A549 (cell line): ENCODE results near the gene SPAG6. TPM values are rescaled to one million over a fixed set of nuclear protein-coding genes. Genes with fewer than 3 reads are reported as not detected.

ENCODE experiments used
- ATAC-seq, 2 experiments: fragments of 200-7000 bp in 1 of 2; fragments of >200 bp in 1 of 2; cut with Nextera tagmentation in 1 of 2; cut with Tn5 transposase in 1 of 2; 3 replicates each; pipeline versions ENCODE4 v1.8.0 to v1.9.1; 2018 to 2020; ENCODE audit warnings: mild to moderate bottlenecking in 1 of 2, moderate library complexity in 1 of 2
- CTCF ChIA-PET: fragments of 300-600 bp; sonication (Branson Sonifier 250); formaldehyde crosslinking; extraction: SDS; loops from one replicate; lab custom pipeline; 2021; ENCODE audit warnings: antibody characterized with exemption, inconsistent platforms; lab: Yijun Ruan, JAX
- POLR2A ChIA-PET: fragments of 350-600 bp; formaldehyde crosslinking; extraction: SDS; loops from one replicate; lab custom pipeline; 2021; ENCODE audit warnings: antibody characterized with exemption, inconsistent platforms; lab: Yijun Ruan, JAX
- DNase-seq, 2 experiments: peaks; one replicate each; pipeline versions ENCODE4 v3.0.0 to v3.0.0-alpha.2; 2011 to 2016; ENCODE audit warnings: low read depth in 1 of 2, low spot score in 1 of 2
- FAIRE-seq: peaks from 2 replicates; lab custom pipeline; 2011; peaks lifted over from hg19 to GRCh38; lab: Jason Lieb, UNC
- H3K27ac ChIP-seq, 2 experiments: fragments of >200 bp; sonication (Bioruptor Twin); formaldehyde crosslinking; 3 replicates each; pipeline ENCODE4 v1.5.1; 2016 to 2017
- H3K4me1 ChIP-seq: fragments of >200 bp; sonication (Bioruptor Twin); formaldehyde crosslinking; 3 replicates; pipeline ENCODE4 v1.6.1; 2016
- H3K4me2 ChIP-seq: fragments of >200 bp; sonication (Bioruptor Twin); formaldehyde crosslinking; 3 replicates; pipeline ENCODE4 v1.6.1; 2016
- H3K4me3 ChIP-seq: fragments of >200 bp; sonication (Bioruptor Twin); formaldehyde crosslinking; 3 replicates; pipeline ENCODE4 v1.5.1; 2016
- H3K9me3 ChIP-seq: fragments of >200 bp; sonication (Bioruptor Twin); formaldehyde crosslinking; 3 replicates; pipeline ENCODE4 v1.6.1; 2016
- BHLHE40 ChIP-seq: IDR thresholded peaks from 2 replicates; pipeline ENCODE4 v1.6.1; 2012; ENCODE audit warnings: low read depth, low read length, inconsistent platforms
- CBX2 ChIP-seq: fragments of 200-600 bp; sonication (generic); IDR thresholded peaks from 2 replicates; pipeline ENCODE4 v1.6.1; 2016; ENCODE audit warnings: low read depth, mild to moderate bottlenecking, borderline replicate concordance
- CHD2 ChIP-seq: fragments of 150-350 bp; IDR thresholded peaks from 2 replicates; pipeline ENCODE4 v1.6.1; 2014; ENCODE audit warnings: low read length; ENCODE audit not compliant: partially characterized antibody
- E2F6 ChIP-seq: IDR thresholded peaks from 2 replicates; pipeline ENCODE4 v1.6.1; 2012; ENCODE audit warnings: low read depth, borderline replicate concordance
- EP300 ChIP-seq, 2 experiments: fragments of >200 bp; sonication (Bioruptor Twin); formaldehyde crosslinking; IDR thresholded peaks; 2 replicates in 1 of 2; 3 replicates in 1 of 2; pipeline ENCODE4 v1.6.1; 2016 to 2017
- ESRRA ChIP-seq: fragments of 150-350 bp; IDR thresholded peaks from 2 replicates; pipeline ENCODE4 v1.6.1; 2014; ENCODE audit warnings: mild to moderate bottlenecking, low read length, borderline replicate concordance
- FOSB ChIP-seq: fragments of 250-450 bp; sonication (Bioruptor Pico); IDR thresholded peaks from 2 replicates; pipeline ENCODE4 v1.5.0; 2020; ENCODE audit warnings: mild to moderate bottlenecking, moderate library complexity
- HDAC2 ChIP-seq: fragments of 200-600 bp; sonication (generic); IDR thresholded peaks from 2 replicates; pipeline ENCODE4 v1.6.1; 2016
- HOXA7 ChIP-seq: fragments of 250-450 bp; sonication (Bioruptor Pico); IDR thresholded peaks from 2 replicates; pipeline ENCODE4 v1.5.0; 2020; ENCODE audit warnings: mild to moderate bottlenecking, moderate library complexity
- HOXB13 ChIP-seq: fragments of 250-450 bp; sonication (Bioruptor Pico); IDR thresholded peaks from 2 replicates; pipeline ENCODE4 v1.5.0; 2020; ENCODE audit warnings: low read depth, mild to moderate bottlenecking, moderate library complexity
- HOXB5 ChIP-seq: fragments of 250-450 bp; sonication (Bioruptor Pico); IDR thresholded peaks from 2 replicates; pipeline ENCODE4 v1.5.0; 2020; ENCODE audit warnings: mild to moderate bottlenecking, moderate library complexity
- MAZ ChIP-seq: fragments of 150-350 bp; IDR thresholded peaks from 2 replicates; pipeline ENCODE4 v1.6.1; 2014; ENCODE audit warnings: antibody characterized with exemption, low read depth, low read length, borderline replicate concordance
- NR3C1 ChIP-seq: fragments of >200 bp; sonication (Bioruptor Twin); formaldehyde crosslinking; IDR thresholded peaks from 3 replicates; pipeline ENCODE4 v1.6.1; 2017
- PBX3 ChIP-seq: IDR thresholded peaks from 2 replicates; pipeline ENCODE4 v1.6.1; 2012
- PHF8 ChIP-seq: fragments of 200-600 bp; sonication (generic); IDR thresholded peaks from 2 replicates; pipeline ENCODE4 v1.6.1; 2016; ENCODE audit warnings: low read depth, mild to moderate bottlenecking, antibody characterized with exemption, moderate library complexity, borderline replicate concordance
- POLR2AphosphoS2 ChIP-seq: conservative IDR thresholded peaks from 2 replicates; pipeline ENCODE4 v1.6.1; 2012; ENCODE audit warnings: low read length, improper control_type of control experiment, inconsistent platforms
- RARB ChIP-seq: fragments of 250-450 bp; sonication (Bioruptor Pico); IDR thresholded peaks from 2 replicates; pipeline ENCODE4 v1.8.0; 2021; ENCODE audit warnings: mild to moderate bottlenecking, moderate library complexity
- RCOR1 ChIP-seq: fragments of 150-350 bp; IDR thresholded peaks from 2 replicates; pipeline ENCODE4 v1.6.1; 2014; ENCODE audit warnings: antibody characterized with exemption, low read length, low read depth
- REST ChIP-seq: fragments of 200-600 bp; sonication (generic); IDR thresholded peaks from 2 replicates; pipeline ENCODE4 v1.6.1; 2016; ENCODE audit warnings: antibody characterized with exemption, mild to moderate bottlenecking, moderate library complexity
- RNF2 ChIP-seq: fragments of 200-600 bp; sonication (generic); IDR thresholded peaks from 2 replicates; pipeline ENCODE4 v1.6.1; 2016; ENCODE audit warnings: low read depth, mild to moderate bottlenecking, antibody characterized with exemption, moderate library complexity, borderline replicate concordance
- SMC3 ChIP-seq: fragments of >200 bp; sonication (Bioruptor Twin); formaldehyde crosslinking; IDR thresholded peaks from 3 replicates; pipeline ENCODE4 v1.6.1; 2018; ENCODE audit warnings: inconsistent platforms
- ZFP36 ChIP-seq: fragments of 450-650 bp; IDR thresholded peaks from 2 replicates; pipeline ENCODE4 v1.6.1; 2014; ENCODE audit warnings: borderline replicate concordance; ENCODE audit not compliant: partially characterized antibody
- ZNF302 ChIP-seq: fragments of 250-450 bp; sonication (Bioruptor Pico); IDR thresholded peaks from 2 replicates; pipeline ENCODE4 v1.9.0; 2021; ENCODE audit warnings: inconsistent platforms, mild to moderate bottlenecking, moderate library complexity
- WGBS: methylation state at CpG from one replicate; pipeline ENCODE4 v1.1.6; 2017; ENCODE audit errors: missing lambda C conversion rate; 5-methylcytosine and 5-hydroxymethylcytosine counted together
- polyA plus RNA-seq, 4 experiments: library from polyadenylated mRNA; depleted of rRNA in 3 of 4; stranded (reverse); fragments of >200 nt; fragmentation: RNase III in 1 of 4; extraction: RNeasy Plus Mini Kit Qiagen cat#74134 plus additional on column Dnase treatment in 1 of 4; gene quantifications; 2 replicates in 3 of 4; 3 replicates in 1 of 4; pipeline ENCODE4 v1.2.3, GENCODE V29; 2011 to 2017
- TF ChIP-seq, protein P1 (sequence below): fragments of >200 bp; sonication (Bioruptor Twin); formaldehyde crosslinking; IDR thresholded peaks from 3 replicates; pipeline ENCODE4 v1.6.1; 2016
- TF ChIP-seq, protein P2 (sequence below): fragments of >200 bp; sonication (Bioruptor Twin); formaldehyde crosslinking; IDR thresholded peaks from 3 replicates; pipeline ENCODE4 v1.5.1; 2016

Gene SPAG6
- polyA plus RNA-seq, 2 of the 4 experiments (the other 2 are of a cell fraction), result 0.04 TPM; not detected in 1

DNA sequence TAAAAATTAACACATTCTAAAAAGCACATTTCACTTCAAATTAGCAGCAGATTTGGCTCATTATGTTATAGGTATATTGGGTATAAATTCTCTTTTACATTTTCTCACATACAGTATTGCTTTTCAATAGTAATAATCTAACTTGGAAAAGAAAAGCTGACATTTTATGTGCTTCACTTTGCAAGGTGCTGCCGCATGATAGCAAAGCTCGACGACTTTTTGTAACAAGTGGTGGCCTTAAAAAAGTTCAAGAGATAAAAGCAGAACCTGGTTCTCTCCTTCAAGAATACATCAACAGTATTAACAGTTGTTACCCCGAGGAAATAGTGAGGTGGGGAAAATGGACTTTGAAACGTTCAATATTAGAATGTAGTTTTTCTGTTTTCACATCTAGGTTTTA lies 65.5 kb downstream of the SPAG6 start:
- no peak overlapping the region for H3K4me3 ChIP-seq
- no peaks in the 10 kb centered on the region for H3K9me3 ChIP-seq
- FAIRE-seq, result no peak
- ChIA-PET CTCF (no interaction called here), POLR2A (no interaction called here)
- TF ChIP-seq MAZ (no peak), PBX3 (no peak), ZNF302 (no peak), ESRRA (no peak), ZFP36 (no peak), PHF8 (no peak), NR3C1 (no peak), RARB (CRISPR knock-in tag) (no peak), CBX2 (no peak), HOXA7 (CRISPR knock-in tag) (no peak), HDAC2 (no peak), E2F6 (no peak)
- TF ChIP-seq, protein P1, sequence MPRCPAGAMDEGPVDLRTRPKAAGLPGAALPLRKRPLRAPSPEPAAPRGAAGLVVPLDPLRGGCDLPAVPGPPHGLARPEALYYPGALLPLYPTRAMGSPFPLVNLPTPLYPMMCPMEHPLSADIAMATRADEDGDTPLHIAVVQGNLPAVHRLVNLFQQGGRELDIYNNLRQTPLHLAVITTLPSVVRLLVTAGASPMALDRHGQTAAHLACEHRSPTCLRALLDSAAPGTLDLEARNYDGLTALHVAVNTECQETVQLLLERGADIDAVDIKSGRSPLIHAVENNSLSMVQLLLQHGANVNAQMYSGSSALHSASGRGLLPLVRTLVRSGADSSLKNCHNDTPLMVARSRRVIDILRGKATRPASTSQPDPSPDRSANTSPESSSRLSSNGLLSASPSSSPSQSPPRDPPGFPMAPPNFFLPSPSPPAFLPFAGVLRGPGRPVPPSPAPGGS, result no peak
- WGBS, result 76% methylated on average over 5 of the region's 5 CpGs
- no peak overlapping the region for H3K27ac ChIP-seq
- H3K4me2 ChIP-seq, result no peak overlapping the region
- DNase-seq, result no peak
- no peak for ATAC-seq
- no peaks in the 10 kb centered on the region for H3K4me1 ChIP-seq

- no peak overlapping the region for H3K4me3 ChIP-seq
- FAIRE-seq, result no peak
- WGBS, result 78% methylated on average over 3 of the region's 3 CpGs
- POLR2A ChIA-PET, result no interaction called here
- ATAC-seq, result no peak
- H3K4me1 ChIP-seq, result no peaks in the 10 kb centered on the region
- TF ChIP-seq RNF2, result no peak
- no peak overlapping the region for H3K4me2 ChIP-seq
- CTCF ChIA-PET, result no interaction called here
- no peak overlapping the region for H3K27ac ChIP-seq
- no peak for DNase-seq
- H3K9me3 ChIP-seq, result no peaks in the 10 kb centered on the region
These were observed 68.8 kb downstream of the SPAG6 start for GRCh38 chr10:22414146-22414545.

GRCh38 chr10:22415072-22415471 lies 69.8 kb downstream of the SPAG6 start:
- no peak overlapping the region for H3K4me2 ChIP-seq
- TF ChIP-seq REST, result no peak
- no peak for TF ChIP-seq ESRRA
- no peak for TF ChIP-seq CBX2
- TF ChIP-seq EP300 (IDR thresholded peaks at IDR 0.05), result no peak
- TF ChIP-seq FOSB (CRISPR knock-in tag), result no peak
- TF ChIP-seq, protein P2, sequence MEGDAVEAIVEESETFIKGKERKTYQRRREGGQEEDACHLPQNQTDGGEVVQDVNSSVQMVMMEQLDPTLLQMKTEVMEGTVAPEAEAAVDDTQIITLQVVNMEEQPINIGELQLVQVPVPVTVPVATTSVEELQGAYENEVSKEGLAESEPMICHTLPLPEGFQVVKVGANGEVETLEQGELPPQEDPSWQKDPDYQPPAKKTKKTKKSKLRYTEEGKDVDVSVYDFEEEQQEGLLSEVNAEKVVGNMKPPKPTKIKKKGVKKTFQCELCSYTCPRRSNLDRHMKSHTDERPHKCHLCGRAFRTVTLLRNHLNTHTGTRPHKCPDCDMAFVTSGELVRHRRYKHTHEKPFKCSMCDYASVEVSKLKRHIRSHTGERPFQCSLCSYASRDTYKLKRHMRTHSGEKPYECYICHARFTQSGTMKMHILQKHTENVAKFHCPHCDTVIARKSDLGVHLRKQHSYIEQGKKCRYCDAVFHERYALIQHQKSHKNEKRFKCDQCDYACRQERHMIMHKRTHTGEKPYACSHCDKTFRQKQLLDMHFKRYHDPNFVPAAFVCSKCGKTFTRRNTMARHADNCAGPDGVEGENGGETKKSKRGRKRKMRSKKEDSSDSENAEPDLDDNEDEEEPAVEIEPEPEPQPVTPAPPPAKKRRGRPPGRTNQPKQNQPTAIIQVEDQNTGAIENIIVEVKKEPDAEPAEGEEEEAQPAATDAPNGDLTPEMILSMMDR, result no peak
- TF ChIP-seq PBX3, result no peak
- no peak for TF ChIP-seq RCOR1
- no peak for TF ChIP-seq NR3C1
- TF ChIP-seq POLR2AphosphoS2, result no peak
- TF ChIP-seq RARB (CRISPR knock-in tag), result no peak
- TF ChIP-seq HOXB5 (CRISPR knock-in tag), result no peak
- no peak for TF ChIP-seq RNF2
- no peak for TF ChIP-seq SMC3
- TF ChIP-seq CHD2, result no peak
- no peak for TF ChIP-seq PHF8
- no peak for TF ChIP-seq BHLHE40
- TF ChIP-seq HOXB13 (CRISPR knock-in tag), result no peak

More at GRCh38 chr10:22415072-22415471, 69.8 kb downstream of the SPAG6 start:
- POLR2A ChIA-PET, result no interaction called here
- CTCF ChIA-PET, result no interaction called here
- H3K9me3 ChIP-seq, result no peaks in the 10 kb centered on the region
- H3K27ac ChIP-seq, result no peak overlapping the region
- DNase-seq, result no peak
- no peak for ATAC-seq
- no peak overlapping the region for H3K4me3 ChIP-seq
- no peak for FAIRE-seq
- 72% methylated on average over 2 of the region's 2 CpGs for WGBS
- no peaks in the 10 kb centered on the region for H3K4me1 ChIP-seq
